T follicular helper cell (primary cell): ENCODE measurements around the gene ADARB1.

Experiments
- DNase-seq: peaks from one replicate; pipeline ENCODE4 v3.0.0-alpha.2; 2020; ENCODE audit warnings: low read depth

ADARB1 gene

GRCh38 chr21:45095505-45095904 lies 21.1 kb downstream of the ADARB1 start:
- no peak for DNase-seq

GRCh38 chr21:45096217-45096616 lies 21.8 kb downstream of the ADARB1 start:
- DNase-seq: no peak

GRCh38 chr21:45097827-45098387 lies 23.5 kb downstream of the ADARB1 start:
- no peak for DNase-seq

- DNase-seq: no peak
These were observed 24.5 kb downstream of the ADARB1 start for GRCh38 chr21:45098867-45099266.

- no peak for DNase-seq
These were observed 25.2 kb downstream of the ADARB1 start for GRCh38 chr21:45099571-45099970.

GRCh38 chr21:45100866-45101265 lies 26.5 kb downstream of the ADARB1 start:
- no peak for DNase-seq

GRCh38 chr21:45102391-45102932 lies 28.1 kb downstream of the ADARB1 start:
- no peak for DNase-seq

- DNase-seq: no peak
These were observed 29.7 kb downstream of the ADARB1 start for GRCh38 chr21:45103971-45104520.

GRCh38 chr21:45104560-45104959 lies 30.2 kb downstream of the ADARB1 start:
- no peak for DNase-seq

GRCh38 chr21:45105906-45106485 lies 31.6 kb downstream of the ADARB1 start:
- DNase-seq: no peak

GRCh38 chr21:45108034-45108790 lies 33.8 kb downstream of the ADARB1 start:
- DNase-seq: no peak

- no peak for DNase-seq
These were observed 34.7 kb downstream of the ADARB1 start for GRCh38 chr21:45108808-45109781.

- no peak for DNase-seq
These were observed 35.6 kb downstream of the ADARB1 start for GRCh38 chr21:45109831-45110492.

- DNase-seq: no peak
These were observed 36.7 kb downstream of the ADARB1 start for GRCh38 chr21:45110873-45111624.

GRCh38 chr21:45111703-45112102 lies 37.3 kb downstream of the ADARB1 start:
- no peak for DNase-seq

GRCh38 chr21:45112371-45112770 lies 38.0 kb downstream of the ADARB1 start:
- no peak for DNase-seq

- no peak for DNase-seq
These were observed 39.2 kb downstream of the ADARB1 start for GRCh38 chr21:45113543-45113942.

- DNase-seq: no peak
These were observed 39.7 kb downstream of the ADARB1 start for GRCh38 chr21:45114072-45114471.

GRCh38 chr21:45114475-45114874 lies 40.1 kb downstream of the ADARB1 start:
- DNase-seq: no peak

- DNase-seq: no peak
These were observed 40.8 kb downstream of the ADARB1 start for GRCh38 chr21:45115141-45115540.
